NCI-H146 (cell line): ENCODE results near the gene DEFB114.
"Not testable (repeated sequence)": the region's sequence is repeated elsewhere in the genome, so short reads cannot be mapped to it uniquely, and the experiment has no call there.

ENCODE experiments used
- DNase-seq: peaks from one replicate; lab custom pipeline; 2025; lab: John Stamatoyannopoulos, UW

Gene DEFB114

DNA sequence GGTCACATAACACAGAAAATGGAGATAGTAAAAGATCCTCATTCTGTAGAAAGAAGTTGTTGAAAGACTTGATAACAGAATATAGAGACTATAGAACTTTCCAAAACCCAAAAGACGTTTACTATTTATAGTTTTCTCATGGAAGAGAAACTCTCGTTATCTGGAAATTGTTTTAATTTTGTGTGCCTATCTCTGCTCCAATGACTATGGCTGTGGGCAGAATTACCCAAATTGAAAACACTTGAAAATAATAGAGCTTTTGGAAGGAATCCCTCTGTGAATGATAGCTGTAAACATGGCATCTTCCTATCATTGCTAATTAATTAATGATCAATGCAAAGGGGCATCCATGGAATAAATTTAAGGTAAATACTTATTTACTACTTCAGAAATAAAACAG is at the start of gene DEFB114:
Gene DEFB114 (minus strand): TSS at position 101 of the 400 bp plus-strand sequence. CDS start 59 bp downstream, at position 42.
- DNase-seq: no peak

DNA sequence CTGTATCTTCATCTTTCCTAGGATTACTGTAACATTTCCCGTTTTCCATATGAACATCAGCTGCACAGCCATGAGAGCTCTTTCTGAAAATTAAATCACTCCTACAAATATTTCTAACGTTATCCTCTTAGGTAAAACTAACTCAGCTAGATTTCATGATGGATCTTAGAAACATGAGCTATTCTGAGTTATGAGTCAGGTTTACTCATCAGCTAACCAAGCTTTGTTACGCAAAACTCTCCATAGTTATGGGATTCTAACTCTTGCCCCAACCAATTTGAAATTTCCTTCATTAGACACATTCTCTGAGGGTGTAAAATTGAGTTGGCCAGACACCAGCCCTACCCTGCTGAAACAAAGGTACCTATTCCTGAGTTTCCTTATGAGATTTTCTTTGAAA is 43.9 kb upstream of the DEFB114 start:
- no peak for DNase-seq

DNA sequence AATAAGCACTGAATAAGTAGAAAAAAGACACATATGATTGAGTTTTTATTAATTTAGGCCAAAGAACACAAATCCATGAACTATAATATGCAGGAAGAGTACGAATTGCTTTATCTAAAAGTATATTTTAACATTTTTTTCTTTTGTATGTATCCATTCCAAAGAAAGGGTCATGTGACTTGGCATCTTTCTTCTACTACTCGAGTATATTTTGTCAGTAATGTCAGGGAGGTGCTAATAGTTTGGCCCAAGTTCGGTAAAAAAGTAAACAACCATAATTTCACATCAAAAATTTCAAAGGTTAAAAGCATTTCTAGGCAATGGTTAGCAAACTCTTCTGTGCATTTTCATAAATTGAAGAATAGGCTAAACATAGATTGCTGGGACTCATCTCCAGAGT is 39.2 kb upstream of the DEFB114 start:
- no peak for DNase-seq

- no peak for DNase-seq
These were observed 31.3 kb upstream of the DEFB114 start for GRCh38 chr6:49995278-49995677.

- DNase-seq: no peak
These were observed 24.9 kb upstream of the DEFB114 start for GRCh38 chr6:49988900-49989299.

- DNase-seq: no peak
These were observed 23.8 kb upstream of the DEFB114 start for GRCh38 chr6:49987749-49988148.

DNA sequence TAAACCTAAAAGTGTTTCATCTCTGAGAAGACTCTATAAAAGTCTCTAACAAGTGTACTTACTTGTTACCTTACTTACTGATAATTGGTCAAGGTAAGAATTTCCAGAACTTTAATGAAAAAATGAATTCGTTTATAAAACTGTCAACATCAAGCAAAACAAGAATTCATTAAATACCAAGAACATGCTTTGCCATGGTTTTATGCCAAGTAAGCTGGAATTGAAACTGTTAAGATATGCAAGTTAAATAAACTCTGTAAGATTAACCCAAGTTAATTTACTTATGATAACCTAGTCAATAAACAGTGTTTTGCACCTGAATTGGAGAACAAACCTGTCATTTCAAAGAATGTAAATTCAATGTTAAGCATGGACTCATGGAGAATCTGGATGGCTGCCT is 22.6 kb upstream of the DEFB114 start:
- no peak for DNase-seq

DNA sequence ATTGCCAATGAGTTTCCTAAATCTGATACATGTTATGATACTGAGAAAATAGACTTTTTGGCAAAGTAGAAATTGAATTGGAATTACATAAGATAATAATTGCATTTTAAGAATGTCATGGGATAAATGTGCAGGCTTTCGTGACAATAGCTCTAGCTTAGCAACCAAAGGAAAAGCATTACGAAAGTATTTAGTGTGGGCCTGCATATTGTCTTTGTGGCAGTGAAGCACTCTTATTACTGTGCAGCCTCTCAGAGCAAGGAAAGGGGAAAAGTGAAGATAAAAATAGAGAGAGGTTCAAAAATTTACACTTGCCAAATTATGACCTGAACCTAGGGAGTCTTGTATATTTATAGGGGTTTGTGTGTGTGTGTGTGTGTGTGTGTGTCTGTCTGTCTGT is 18.1 kb upstream of the DEFB114 start:
- DNase-seq: no peak

- no peak for DNase-seq
These were observed 16.9 kb upstream of the DEFB114 start for GRCh38 chr6:49980898-49981297.

GRCh38 chr6:49979584-49979983 is 15.6 kb upstream of the DEFB114 start:
- DNase-seq: no peak

GRCh38 chr6:49978332-49979226 is 14.6 kb upstream of the DEFB114 start:
- DNase-seq: no peak

DNA sequence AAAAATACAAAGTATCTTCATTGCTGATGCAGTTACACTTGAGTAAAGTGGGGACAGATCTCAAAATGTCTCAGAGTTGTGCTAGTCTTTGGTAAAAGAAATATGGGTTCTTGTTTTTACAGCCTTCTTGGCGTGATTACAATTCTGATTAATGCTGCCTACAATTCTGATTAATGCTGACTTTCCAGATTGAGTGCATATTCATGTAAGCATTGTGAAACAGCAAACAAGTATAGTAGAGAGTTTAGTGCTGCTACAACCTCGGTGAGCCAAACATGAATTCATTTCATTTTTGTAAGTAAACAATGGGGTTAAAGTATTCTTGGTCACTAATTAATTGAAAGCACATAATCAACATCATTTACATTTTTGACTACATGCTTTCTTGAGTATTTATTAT is 5.6 kb upstream of the DEFB114 start, which contains the start of gene DEFB113:
Gene DEFB113 (minus strand): TSS at position 21 of the 400 bp plus-strand sequence. CDS start 0 bp downstream, at position 21.
- DNase-seq: no peak

DNA sequence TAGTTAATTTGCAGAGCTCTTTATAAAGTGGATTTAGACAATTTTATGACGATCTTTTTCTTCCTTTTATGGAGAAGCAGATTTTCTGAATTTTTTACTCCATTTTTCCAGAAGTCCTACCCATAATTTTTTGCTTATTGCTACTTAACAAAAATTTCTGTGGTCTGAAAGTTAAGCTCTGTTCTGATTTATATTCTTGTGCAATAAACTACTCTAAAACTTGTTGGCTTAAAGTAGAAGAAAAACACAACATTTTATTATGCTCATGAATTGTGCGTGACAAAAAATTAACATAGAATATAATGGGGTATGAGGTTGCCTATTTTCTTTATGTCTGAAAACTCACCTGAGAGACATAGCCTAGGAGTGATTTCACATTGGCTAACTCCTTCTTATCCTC is 2.9 kb upstream of the DEFB114 start:
- DNase-seq: no peak

GRCh38 chr6:49966334-49966733 is 2.4 kb upstream of the DEFB114 start:
- no peak for DNase-seq

DNA sequence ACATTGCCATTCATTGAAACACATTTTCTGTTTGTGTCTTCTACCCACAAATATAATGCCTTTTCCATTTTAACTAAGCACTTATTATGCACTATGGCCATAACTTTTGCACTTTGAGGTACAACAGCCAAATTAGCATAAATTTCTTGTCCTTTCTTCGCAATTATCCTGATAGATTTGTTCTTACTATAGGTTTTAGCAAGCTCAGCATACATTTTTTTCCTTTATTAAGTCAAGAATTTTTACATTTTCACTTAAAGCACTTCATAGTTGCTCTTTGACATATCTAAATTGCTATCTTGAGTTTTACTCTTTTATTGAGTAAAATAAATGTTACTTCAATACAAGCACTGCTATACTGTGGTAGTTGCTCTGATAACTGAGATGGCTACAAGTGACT is 5.8 kb downstream of the DEFB114 start:
- DNase-seq: no peak

GRCh38 chr6:49955847-49956246 is 8.1 kb downstream of the DEFB114 start:
- no peak for DNase-seq

DNA sequence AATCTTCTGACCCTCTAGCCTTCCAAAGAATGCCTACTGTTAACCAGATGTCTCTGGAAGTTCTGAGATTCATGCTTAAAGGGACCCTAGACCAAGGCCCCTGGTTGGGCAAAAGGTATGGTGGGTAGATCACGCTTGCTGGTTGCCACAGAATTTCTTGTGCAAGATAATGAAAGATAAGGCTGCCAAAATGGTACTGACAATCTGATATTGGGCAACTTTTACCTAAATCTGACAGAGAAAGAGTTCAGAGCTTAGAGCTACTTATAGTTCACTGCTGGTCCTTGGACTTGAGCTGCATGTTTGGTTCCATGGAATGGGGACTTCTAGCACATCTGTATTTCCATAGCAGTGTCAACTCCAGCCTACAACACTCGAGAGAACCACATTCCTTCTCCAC is 12.0 kb downstream of the DEFB114 start:
- DNase-seq: no peak

DNA sequence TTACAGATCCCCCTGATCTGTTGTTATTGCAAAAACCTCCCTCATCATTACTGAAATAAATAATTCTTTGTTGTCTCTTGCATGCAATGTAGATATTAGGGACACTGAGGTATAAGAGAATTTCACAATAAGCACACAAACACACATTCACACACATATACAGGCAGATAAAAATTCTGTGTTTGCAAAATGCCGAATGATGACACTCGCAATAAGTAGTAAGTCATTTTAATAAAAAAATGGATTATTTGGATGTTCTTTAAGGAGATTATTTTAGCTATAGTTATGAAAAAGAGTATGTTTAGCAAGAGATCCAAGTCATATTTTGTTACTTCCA is 13.6 kb downstream of the DEFB114 start:
- DNase-seq: no peak

DNA sequence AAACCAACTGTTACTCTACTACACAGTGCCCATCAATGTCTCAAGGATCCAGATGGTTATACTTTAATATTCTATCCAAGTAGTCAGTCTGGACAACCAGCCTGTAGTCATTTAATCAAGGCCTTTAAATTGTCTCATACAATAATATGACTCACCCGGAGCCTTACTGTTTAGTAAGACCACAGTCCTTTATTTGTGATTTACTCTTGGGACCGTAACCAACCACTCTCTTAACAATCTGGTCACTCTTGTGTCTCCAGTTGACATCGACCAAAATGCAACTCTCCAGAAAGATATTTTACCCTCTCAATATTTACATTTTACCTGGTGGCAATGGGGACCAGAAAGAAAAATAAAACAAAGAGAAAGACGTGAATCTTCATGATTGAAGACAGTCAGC is 14.9 kb downstream of the DEFB114 start:
- DNase-seq: no peak

DNA sequence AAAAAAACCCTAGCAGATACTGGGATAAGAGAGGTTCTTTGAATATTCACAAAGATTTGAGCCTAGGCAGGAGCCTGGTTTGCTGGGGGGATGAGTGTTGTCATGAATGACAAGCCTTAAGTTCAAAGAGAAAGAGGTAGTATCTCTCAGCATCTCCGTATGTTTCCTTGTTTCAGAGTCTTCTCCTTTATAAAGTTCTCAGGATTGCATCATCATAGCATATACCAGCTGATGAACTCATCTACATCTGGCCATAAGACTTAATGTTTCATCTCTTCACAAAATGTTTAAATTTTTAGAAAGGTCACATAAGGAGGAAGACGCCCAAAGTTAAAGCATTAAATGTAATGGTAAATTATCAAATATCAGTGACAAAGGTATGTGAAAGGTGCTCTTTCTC is 17.1 kb downstream of the DEFB114 start:
- DNase-seq: no peak

GRCh38 chr6:49944068-49944467 is 19.9 kb downstream of the DEFB114 start:
- not testable (repeated sequence) for DNase-seq

- no peak for DNase-seq
These were observed 23.9 kb downstream of the DEFB114 start for GRCh38 chr6:49939993-49940498.

- DNase-seq: no peak
These were observed 26.2 kb downstream of the DEFB114 start for GRCh38 chr6:49937811-49938210.

DNA sequence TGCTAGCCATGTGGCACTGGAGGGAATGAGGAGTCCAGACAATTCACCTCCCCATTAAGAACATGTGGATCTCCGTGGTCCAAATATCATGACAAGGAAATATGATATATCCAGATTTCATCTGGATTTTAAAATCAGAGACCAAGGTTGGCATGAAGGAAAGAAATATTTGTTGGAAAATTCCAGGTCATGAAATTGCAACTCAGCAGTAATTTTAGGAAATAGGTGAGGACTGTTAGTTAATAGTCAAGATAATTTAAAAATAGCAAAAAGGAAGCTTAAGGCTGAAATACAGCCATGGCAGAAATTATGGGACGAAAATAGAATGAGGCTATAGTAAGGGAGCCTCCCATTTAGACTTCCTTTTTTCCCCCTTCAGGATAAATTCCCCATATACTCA is 26.9 kb downstream of the DEFB114 start:
- DNase-seq: no peak
